GM12864 (cell line): ENCODE data around the gene RPL39L.
"Not testable (repeated sequence)": the region's sequence is repeated elsewhere in the genome, so short reads cannot be mapped to it uniquely, and the experiment has no call there.

Experiments used
- DNase-seq: peaks from one replicate; pipeline ENCODE4 v3.0.0-alpha.2; 2011; ENCODE audit warnings: low read depth
- H3K4me3 ChIP-seq: 2 replicates; pipeline ENCODE4 v1.5.1; 2011; ENCODE audit warnings: mild to moderate bottlenecking, low read depth, low read length, control low read depth
- TF ChIP-seq, protein P1 (sequence below): IDR thresholded peaks from 2 replicates; pipeline ENCODE4 v1.5.1; 2011; ENCODE audit warnings: low read depth, mild to moderate bottlenecking, moderate library complexity, low read length, control low read depth, inconsistent platforms; ENCODE audit errors: missing control alignments

Gene RPL39L

DNA sequence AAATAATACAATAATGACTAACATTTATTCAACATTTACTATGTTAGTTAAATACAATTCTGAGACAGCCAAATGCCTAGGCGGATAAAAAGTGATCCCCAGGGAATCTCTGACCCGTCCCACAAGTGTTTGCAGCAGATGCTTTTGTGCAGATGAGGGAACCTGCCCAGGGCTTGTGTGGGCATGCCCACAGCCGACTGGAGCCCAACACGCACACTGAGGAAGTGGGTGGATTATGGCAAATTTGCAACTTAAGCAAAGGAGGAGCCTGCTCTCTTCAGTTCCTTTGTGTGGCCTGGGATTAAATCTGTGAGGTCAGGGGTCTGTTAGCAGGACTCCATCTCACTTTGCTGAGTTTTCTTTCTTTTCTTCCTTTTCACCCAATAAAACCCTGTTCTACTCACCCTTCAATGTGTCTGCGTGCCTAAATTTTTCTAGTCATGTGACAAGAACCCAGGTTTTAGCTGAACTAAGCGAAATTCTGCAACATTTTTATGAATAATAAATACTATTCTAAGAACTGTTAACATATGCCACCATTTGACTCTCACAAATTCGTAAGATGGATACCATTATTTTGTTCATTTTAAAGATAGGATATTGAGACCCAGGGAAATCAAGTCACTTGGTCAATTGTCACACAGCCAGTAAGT lies 44.0 kb upstream of the RPL39L start:
- TF ChIP-seq, protein P1, sequence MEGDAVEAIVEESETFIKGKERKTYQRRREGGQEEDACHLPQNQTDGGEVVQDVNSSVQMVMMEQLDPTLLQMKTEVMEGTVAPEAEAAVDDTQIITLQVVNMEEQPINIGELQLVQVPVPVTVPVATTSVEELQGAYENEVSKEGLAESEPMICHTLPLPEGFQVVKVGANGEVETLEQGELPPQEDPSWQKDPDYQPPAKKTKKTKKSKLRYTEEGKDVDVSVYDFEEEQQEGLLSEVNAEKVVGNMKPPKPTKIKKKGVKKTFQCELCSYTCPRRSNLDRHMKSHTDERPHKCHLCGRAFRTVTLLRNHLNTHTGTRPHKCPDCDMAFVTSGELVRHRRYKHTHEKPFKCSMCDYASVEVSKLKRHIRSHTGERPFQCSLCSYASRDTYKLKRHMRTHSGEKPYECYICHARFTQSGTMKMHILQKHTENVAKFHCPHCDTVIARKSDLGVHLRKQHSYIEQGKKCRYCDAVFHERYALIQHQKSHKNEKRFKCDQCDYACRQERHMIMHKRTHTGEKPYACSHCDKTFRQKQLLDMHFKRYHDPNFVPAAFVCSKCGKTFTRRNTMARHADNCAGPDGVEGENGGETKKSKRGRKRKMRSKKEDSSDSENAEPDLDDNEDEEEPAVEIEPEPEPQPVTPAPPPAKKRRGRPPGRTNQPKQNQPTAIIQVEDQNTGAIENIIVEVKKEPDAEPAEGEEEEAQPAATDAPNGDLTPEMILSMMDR = no peak
- H3K4me3 ChIP-seq = no peak overlapping the region
- DNase-seq = peak; percentile 22

DNA sequence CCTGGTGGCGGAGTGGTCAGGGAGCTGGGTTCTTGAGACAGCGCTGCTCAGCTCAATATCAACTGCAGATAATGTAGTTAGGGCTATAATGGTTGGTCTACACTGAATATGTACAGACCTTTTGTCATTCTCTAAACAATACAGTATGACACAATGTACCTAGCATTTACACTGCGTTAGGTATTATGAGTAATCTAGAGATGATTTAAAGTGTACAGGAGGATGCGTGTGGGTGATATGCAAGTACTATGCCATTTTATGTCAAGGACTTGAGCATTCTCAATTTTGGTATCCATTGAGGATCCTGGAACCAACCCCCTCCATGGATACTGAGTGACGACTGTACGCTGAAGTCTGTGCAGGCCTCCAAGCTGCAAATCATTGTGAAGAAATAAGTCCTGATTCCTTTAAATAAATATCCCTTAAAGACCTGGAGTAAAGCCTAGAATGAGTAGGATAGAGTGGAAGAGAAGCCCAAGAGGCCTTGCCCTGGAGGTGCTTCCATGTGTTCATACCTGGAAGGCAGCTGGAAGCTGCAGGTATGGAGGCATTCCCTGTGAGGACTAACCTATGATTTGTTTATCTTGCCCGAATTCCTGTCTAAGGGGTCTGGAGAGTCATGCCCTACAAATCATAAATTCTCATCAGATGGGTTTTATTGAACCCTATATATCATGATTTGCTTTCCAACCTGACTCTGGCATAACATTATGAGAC lies 42.3 kb upstream of the RPL39L start:
- DNase-seq = no peak
- H3K4me3 ChIP-seq = no peak overlapping the region
- TF ChIP-seq, protein P1 = no peak

DNA sequence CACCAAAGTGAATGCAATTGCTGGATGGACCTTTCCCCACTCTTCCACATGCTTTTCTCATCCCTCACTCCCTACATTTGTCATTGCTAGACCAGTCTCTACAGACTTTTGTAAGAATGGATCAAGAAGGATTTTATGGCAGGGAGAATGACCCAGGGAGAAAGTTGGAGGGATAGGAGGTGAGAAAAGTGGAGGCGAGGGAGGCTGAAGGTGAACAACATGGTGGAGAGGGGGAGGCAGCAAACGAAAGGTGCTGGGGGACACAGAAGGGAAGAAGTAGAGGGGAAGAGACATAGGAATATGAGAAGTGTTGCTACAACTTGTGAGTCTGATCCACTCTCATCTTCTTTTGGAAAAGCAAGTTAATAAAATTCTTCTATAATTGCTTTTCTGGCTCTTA lies 33.6 kb upstream of the RPL39L start:
- TF ChIP-seq, protein P1 = no peak
- no peak for DNase-seq
- no peak overlapping the region for H3K4me3 ChIP-seq

DNA sequence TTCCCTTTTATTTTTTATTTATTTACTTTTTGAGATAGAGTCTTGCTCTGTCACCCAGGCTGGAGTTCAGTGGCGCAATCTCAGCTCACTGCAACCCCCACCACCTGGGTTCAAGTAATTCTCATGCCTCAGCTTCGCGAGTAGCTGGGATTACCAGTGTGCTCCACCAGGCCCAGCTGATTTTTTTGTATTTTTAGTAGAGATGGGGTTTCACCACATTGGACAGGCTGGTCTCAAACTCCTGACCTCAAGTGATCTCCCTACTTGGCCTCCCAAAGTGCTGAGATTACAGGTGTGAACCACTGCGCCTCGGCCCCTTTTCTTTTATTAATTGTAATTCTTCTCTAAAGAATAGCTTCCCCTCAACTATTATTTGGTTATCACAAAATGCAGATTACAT lies 31.6 kb upstream of the RPL39L start:
- not testable (repeated sequence) for H3K4me3 ChIP-seq, DNase-seq

DNA sequence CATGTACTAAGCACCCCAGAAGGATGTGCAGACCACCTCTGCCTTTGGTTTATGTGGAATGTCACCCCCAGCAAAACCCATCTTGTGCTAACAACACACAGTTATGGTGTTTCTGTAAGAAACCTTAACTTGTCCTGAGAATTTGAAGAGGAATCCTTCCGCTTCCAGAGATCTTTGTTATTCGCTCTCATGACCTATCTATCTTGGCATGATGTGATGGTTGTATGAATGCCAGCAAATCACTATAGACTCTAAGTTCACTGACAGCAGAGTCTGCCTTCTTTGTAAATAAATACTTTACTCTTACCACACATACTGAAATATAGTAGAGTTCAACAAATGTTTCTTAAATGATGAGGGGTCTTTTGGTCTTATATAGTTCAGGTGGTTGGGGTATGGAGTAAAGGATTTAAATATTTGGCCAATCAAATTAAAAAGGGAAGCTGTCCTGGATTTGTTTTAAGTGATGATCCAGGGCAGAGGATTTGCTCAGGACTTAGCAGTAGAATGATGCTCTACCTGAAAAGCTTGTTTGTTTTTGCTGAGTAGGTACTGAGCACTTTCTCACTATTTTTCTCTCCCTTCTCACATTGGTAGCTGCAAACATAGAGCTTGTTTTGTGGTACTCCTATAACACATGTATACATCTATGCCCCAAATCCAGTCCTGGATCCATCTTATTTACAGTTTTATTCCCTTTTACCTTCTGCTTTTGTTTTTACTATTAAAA lies 30.1 kb upstream of the RPL39L start:
- H3K4me3 ChIP-seq = no peak overlapping the region
- no peak for DNase-seq
- TF ChIP-seq, protein P1 = no peak

DNA sequence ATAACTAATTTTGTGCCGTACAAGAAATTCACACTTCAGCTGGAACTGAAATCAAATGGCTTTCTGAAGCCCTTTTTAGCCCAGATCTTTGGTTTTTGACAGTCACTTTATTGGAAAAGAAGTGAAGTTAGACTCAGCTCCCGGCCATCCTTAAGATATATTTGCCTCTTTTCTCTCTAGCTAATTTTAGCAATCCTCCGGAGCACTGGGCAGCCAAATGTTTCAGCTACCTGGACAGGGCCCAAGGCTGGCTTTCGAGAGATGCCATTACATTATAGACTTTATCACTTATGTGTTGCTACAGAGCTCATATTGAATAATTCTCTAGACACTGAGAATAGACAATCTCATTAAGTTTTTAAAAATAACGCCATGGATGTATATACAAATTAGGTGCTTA lies 28.5 kb upstream of the RPL39L start:
- TF ChIP-seq, protein P1 = no peak
- DNase-seq = no peak
- no peak overlapping the region for H3K4me3 ChIP-seq

DNA sequence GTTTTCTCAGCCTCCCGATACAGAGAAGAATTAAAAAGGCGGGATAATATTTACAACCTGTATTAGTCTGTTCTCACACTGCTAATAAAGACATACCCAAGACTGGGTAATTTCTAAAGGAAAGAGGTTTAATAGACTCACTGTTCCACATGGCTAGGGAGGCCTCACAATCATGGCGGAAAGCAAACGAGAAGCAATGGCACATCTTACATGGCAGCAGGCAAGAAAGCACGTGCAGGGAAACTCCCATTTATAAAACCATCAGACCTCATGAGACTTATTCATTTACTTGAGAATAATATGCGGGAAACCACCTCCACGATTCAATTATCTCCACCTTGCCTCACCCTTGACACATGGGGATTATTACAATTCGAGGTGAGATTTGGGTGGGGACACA lies 27.5 kb upstream of the RPL39L start:
- TF ChIP-seq, protein P1 = no peak

More for the DNA sequence above, 27.5 kb upstream of the RPL39L start:
- DNase-seq = no peak
- H3K4me3 ChIP-seq = no peak overlapping the region
